ENCODE measurements around the gene C16orf89. TPM values are rescaled to one million over a fixed set of nuclear protein-coding genes. Genes with fewer than 3 reads are reported as not detected.

C16orf89 gene
- polyA plus RNA-seq, 1 donor from 2014 or later, result not detected

- no peaks in the 10 kb centered on the region for H3K27me3 Mint-ChIP-seq
- peaks cover 18 to 24% (median 24%) of the 10 kb centered on the region in 3 donors for H3K4me1 Mint-ChIP-seq
- H3K9me3 Mint-ChIP-seq, result no peaks in the 10 kb centered on the region
- H3K4me3 Mint-ChIP-seq, result peak within 1 kb of the TSS; percentile 96 to 99 (median 97)
- H3K27ac Mint-ChIP-seq, result peak within 1 kb of the TSS; percentile 89 to 98 (median 93)
- H3K36me3 Mint-ChIP-seq, result peaks cover 4% of the 10 kb centered on the region
These were observed 6.1 kb upstream of the C16orf89 start, which contains the start of gene ALG1 for GRCh38 chr16:5071681-5072333. ALG1 (plus strand) TSS chr16:5071843; CDS start chr16:5071850, 7 bp downstream.

GRCh38 chr16:5071341-5071680 lies 5.6 kb upstream of the C16orf89 start:
- H3K27ac Mint-ChIP-seq, result peak overlapping the region; percentile 89 to 98 (median 93)
- peaks cover 4% of the 10 kb centered on the region for H3K36me3 Mint-ChIP-seq
- H3K27me3 Mint-ChIP-seq, result no peaks in the 10 kb centered on the region
- peak overlapping the region; percentile 96 to 99 (median 97) for H3K4me3 Mint-ChIP-seq
- H3K9me3 Mint-ChIP-seq, result no peaks in the 10 kb centered on the region
- peaks cover 18 to 24% (median 24%) of the 10 kb centered on the region in 3 donors for H3K4me1 Mint-ChIP-seq

GRCh38 chr16:5070431-5071186 lies 4.9 kb upstream of the C16orf89 start:
- no peaks in the 10 kb centered on the region for H3K27me3 Mint-ChIP-seq
- H3K4me1 Mint-ChIP-seq, result peaks cover 18 to 24% (median 24%) of the 10 kb centered on the region in 3 donors
- no peaks in the 10 kb centered on the region for H3K9me3 Mint-ChIP-seq
- peak overlapping the region in 3 of 4 donors; percentile 48 to 96 (median 73) for H3K4me3 Mint-ChIP-seq
- H3K36me3 Mint-ChIP-seq, result peaks cover 4% of the 10 kb centered on the region
- peak overlapping the region; percentile 89 to 98 (median 93) for H3K27ac Mint-ChIP-seq

- H3K4me3 Mint-ChIP-seq, result peak overlapping the region in 2 of 4 donors; percentile 22 to 63
- H3K9me3 Mint-ChIP-seq, result no peaks in the 10 kb centered on the region
- H3K4me1 Mint-ChIP-seq, result peaks cover 18 to 24% (median 22%) of the 10 kb centered on the region in 3 donors
These were observed 4.1 kb upstream of the C16orf89 start for GRCh38 chr16:5069854-5070253.

GRCh38 chr16:5069048-5069447 lies 3.3 kb upstream of the C16orf89 start:
- no peaks in the 10 kb centered on the region for H3K36me3 Mint-ChIP-seq
- no peaks in the 10 kb centered on the region for H3K27me3 Mint-ChIP-seq
- peaks cover 18 to 23% (median 20%) of the 10 kb centered on the region in 3 donors for H3K4me1 Mint-ChIP-seq
- H3K27ac Mint-ChIP-seq, result no peak overlapping the region
- H3K4me3 Mint-ChIP-seq, result no peak overlapping the region
- no peaks in the 10 kb centered on the region for H3K9me3 Mint-ChIP-seq

More at GRCh38 chr16:5069854-5070253, 4.1 kb upstream of the C16orf89 start:
- peak overlapping the region in 2 of 3 donors; percentile 16 to 93 for H3K27ac Mint-ChIP-seq
- H3K36me3 Mint-ChIP-seq, result no peaks in the 10 kb centered on the region
- H3K27me3 Mint-ChIP-seq, result no peaks in the 10 kb centered on the region

- Mint-ChIP-seq H3K4me1 (peaks cover 5 to 7% (median 6%) of the 10 kb centered on the region in 3 donors), H3K9me3 (no peaks in the 10 kb centered on the region), H3K27ac (no peak overlapping the region), H3K4me3 (no peak overlapping the region), H3K27me3 (no peaks in the 10 kb centered on the region), H3K36me3 (no peaks in the 10 kb centered on the region)
These were observed 755 bp upstream of the C16orf89 start for GRCh38 chr16:5066511-5066910.

- Mint-ChIP-seq H3K27ac (no peak overlapping the region), H3K36me3 (no peaks in the 10 kb centered on the region), H3K27me3 (peaks cover 2% of the 10 kb centered on the region), H3K4me3 (no peak overlapping the region), H3K9me3 (no peaks in the 10 kb centered on the region), H3K4me1 (peaks cover 0 to 1% (median 0%) of the 10 kb centered on the region in 3 donors)
These were observed 430 bp downstream of the C16orf89 start for GRCh38 chr16:5065326-5065725.

GRCh38 chr16:5064915-5065314 lies 841 bp downstream of the C16orf89 start:
- no peaks in the 10 kb centered on the region for H3K9me3 Mint-ChIP-seq
- H3K36me3 Mint-ChIP-seq, result no peaks in the 10 kb centered on the region
- peaks cover 2% of the 10 kb centered on the region for H3K27me3 Mint-ChIP-seq
- H3K4me1 Mint-ChIP-seq, result peaks cover 0 to 1% (median 0%) of the 10 kb centered on the region in 3 donors
- H3K4me3 Mint-ChIP-seq, result peak overlapping the region in 1 of 4 donors; percentile 39
- H3K27ac Mint-ChIP-seq, result no peak overlapping the region

GRCh38 chr16:5062790-5063765 lies 2.7 kb downstream of the C16orf89 start:
- Mint-ChIP-seq H3K27me3 (peaks cover 2% of the 10 kb centered on the region), H3K4me1 (no peaks in the 10 kb centered on the region), H3K27ac (no peak overlapping the region), H3K9me3 (no peaks in the 10 kb centered on the region), H3K36me3 (no peaks in the 10 kb centered on the region), H3K4me3 (no peak overlapping the region)

- no peaks in the 10 kb centered on the region for H3K4me1 Mint-ChIP-seq
- H3K9me3 Mint-ChIP-seq, result no peaks in the 10 kb centered on the region
- peak overlapping the region in 1 of 4 donors; percentile 27 for H3K4me3 Mint-ChIP-seq
- H3K36me3 Mint-ChIP-seq, result no peaks in the 10 kb centered on the region
- H3K27me3 Mint-ChIP-seq, result peaks cover 3% of the 10 kb centered on the region
- peak overlapping the region in 1 of 3 donors; percentile 41 for H3K27ac Mint-ChIP-seq
These were observed 3.7 kb downstream of the C16orf89 start for GRCh38 chr16:5062051-5062450.

- no peaks in the 10 kb centered on the region for H3K4me1 Mint-ChIP-seq
- no peaks in the 10 kb centered on the region for H3K36me3 Mint-ChIP-seq
- H3K27me3 Mint-ChIP-seq, result peaks cover 3% of the 10 kb centered on the region
- no peak overlapping the region for H3K27ac Mint-ChIP-seq
- H3K4me3 Mint-ChIP-seq, result no peak overlapping the region
- H3K9me3 Mint-ChIP-seq, result no peaks in the 10 kb centered on the region
These were observed 5.6 kb downstream of the C16orf89 start for GRCh38 chr16:5060073-5060641.

- Mint-ChIP-seq H3K9me3 (no peaks in the 10 kb centered on the region), H3K27ac (no peak overlapping the region), H3K27me3 (peaks cover 3% of the 10 kb centered on the region)
These were observed 6.2 kb downstream of the C16orf89 start for GRCh38 chr16:5059386-5060072.

GRCh38 chr16:5058476-5058875 lies 7.3 kb downstream of the C16orf89 start:
- Mint-ChIP-seq H3K4me3 (no peak overlapping the region), H3K27ac (no peak overlapping the region), H3K27me3 (peaks cover 3% of the 10 kb centered on the region), H3K4me1 (no peaks in the 10 kb centered on the region), H3K36me3 (no peaks in the 10 kb centered on the region), H3K9me3 (no peaks in the 10 kb centered on the region)

More at GRCh38 chr16:5059386-5060072, 6.2 kb downstream of the C16orf89 start:
- Mint-ChIP-seq H3K4me1 (no peaks in the 10 kb centered on the region), H3K4me3 (no peak overlapping the region), H3K36me3 (no peaks in the 10 kb centered on the region)

GRCh38 chr16:5056352-5056751 lies 9.4 kb downstream of the C16orf89 start:
- peaks cover 2% of the 10 kb centered on the region for H3K27me3 Mint-ChIP-seq
- no peak overlapping the region for H3K4me3 Mint-ChIP-seq
- H3K9me3 Mint-ChIP-seq, result no peaks in the 10 kb centered on the region
- no peaks in the 10 kb centered on the region for H3K4me1 Mint-ChIP-seq
- H3K27ac Mint-ChIP-seq, result no peak overlapping the region
- no peaks in the 10 kb centered on the region for H3K36me3 Mint-ChIP-seq
